ENCODE measurements around the gene DLL1.

DNA sequence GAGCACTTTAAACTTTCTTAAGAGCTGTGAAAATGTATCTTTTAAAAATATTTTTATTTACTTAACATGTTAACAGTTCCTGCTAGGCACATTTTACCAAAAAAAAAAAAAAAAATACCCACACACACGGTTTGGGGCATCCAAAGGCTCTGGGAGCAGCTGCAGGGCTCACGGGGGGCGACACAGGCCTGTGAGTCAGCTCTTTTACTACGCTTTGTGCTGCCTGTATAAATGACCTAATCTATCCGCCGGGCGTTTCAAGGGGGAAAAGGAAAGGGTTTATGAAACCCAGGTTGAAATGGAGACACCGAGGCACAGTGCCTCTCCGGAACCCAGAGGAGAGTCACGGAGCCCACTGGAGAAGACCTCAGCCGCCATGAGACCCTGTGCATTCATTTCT, 40.4 kb downstream of the DLL1 start:
- TF ChIP-seq, protein P1, sequence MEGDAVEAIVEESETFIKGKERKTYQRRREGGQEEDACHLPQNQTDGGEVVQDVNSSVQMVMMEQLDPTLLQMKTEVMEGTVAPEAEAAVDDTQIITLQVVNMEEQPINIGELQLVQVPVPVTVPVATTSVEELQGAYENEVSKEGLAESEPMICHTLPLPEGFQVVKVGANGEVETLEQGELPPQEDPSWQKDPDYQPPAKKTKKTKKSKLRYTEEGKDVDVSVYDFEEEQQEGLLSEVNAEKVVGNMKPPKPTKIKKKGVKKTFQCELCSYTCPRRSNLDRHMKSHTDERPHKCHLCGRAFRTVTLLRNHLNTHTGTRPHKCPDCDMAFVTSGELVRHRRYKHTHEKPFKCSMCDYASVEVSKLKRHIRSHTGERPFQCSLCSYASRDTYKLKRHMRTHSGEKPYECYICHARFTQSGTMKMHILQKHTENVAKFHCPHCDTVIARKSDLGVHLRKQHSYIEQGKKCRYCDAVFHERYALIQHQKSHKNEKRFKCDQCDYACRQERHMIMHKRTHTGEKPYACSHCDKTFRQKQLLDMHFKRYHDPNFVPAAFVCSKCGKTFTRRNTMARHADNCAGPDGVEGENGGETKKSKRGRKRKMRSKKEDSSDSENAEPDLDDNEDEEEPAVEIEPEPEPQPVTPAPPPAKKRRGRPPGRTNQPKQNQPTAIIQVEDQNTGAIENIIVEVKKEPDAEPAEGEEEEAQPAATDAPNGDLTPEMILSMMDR (conservative IDR thresholded peaks at IDR 0.05): no peak
- TF ChIP-seq EZH2 (IDR thresholded peaks at IDR 0.05; ENCODE audit: low read depth): no peak

Data from PC-9 (cell line).